SW480 (cell line): ENCODE measurements around the gene GRN.
"Not testable (repeated sequence)": the region's sequence is repeated elsewhere in the genome, so short reads cannot be mapped to it uniquely, and the experiment has no call there.

ENCODE experiments used
- DNase-seq: peaks from one replicate; pipeline ENCODE4 v3.0.0-alpha.2; 2016; ENCODE audit warnings: low spot score

The GRN gene

DNA sequence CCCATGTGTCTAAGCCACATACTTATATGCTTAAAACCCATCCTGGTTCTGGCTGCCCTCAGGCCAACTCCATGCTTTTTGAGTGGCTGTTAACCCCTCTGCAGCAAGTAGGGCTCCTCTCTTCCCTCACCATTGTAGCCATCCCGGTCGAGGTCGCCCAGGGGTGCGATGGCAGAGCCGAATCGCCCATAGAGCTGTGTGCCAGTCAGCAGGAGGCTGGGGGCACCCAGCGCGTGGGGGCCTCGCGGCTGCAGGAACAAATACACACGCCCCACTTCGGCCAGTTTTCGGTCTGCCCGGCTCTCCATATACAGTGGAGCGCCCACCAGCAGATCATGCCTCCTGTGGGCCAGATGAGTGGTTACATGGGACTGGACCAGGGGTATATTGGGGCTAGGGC lies 38.3 kb downstream of the GRN start:
- DNase-seq = no peak

DNA sequence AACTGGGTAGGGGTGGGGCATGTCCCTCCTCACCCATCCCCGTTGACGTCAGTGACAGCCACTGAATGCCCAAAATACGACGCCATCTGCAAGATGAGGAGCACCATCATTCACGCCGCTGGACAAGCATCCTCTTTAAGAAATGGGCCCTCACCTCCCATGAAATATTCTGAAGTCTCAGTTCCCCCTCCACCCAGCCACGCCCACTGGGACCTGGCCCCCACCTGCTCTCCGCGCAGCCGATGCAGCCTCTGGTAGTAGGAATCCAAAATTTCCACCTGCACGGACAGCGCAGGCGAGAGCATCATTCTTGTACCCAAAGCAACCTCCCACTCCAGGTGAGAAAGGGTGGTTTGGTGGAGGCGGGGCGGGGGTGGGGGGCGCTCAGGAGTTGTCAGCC lies 38.8 kb downstream of the GRN start:
- DNase-seq = no peak

DNA sequence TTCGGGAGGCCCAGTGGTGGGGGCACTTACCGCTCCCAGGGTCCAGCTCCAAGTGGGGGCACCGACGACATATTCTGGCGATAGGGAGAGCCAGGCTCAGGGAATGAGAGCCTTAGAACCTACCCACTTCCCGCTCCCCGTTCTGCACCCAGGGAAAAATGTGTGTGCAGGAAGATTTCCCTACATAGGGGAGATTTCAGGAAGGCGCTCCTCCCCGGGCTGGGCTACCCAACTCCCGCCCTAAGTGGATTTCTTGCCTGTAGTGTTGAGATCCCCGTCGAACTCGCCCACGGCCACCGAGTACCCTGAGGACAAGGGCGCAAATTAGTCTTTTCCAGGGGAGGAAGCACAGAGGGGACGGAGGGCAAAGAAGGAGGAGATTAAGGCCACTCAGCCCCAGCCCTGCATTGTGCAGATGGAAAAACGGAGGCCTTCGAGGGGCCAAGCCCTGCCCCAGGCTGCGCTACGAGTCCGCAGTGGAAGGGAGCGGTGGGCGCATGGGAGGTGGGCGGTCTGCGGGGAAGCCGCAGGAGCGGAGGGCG lies 39.2 kb downstream of the GRN start:
- DNase-seq = no peak

DNA sequence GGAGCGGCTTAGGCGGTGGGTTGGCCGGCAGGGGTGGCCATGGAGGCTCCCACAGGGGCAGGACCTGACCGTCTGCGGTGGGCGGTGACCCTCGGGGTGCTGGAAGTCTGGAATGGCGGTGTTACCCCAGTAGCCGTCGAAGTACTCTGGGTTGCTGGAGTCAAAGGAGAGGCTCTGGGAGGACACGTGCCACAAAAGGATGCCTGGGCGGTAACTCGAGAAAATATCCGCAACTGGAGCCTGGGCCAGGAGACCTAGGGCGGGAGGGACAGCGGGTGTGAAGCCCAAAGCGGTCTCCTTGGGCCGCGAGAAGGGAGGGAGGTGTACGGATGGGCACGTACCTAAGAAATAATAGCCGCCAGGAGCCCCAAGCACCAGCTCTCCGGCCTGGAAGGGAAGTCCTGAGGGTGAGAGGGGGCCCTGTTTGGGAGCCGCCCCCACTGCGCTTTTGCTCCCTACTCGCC lies 39.8 kb downstream of the GRN start:
- no peak for DNase-seq

DNA sequence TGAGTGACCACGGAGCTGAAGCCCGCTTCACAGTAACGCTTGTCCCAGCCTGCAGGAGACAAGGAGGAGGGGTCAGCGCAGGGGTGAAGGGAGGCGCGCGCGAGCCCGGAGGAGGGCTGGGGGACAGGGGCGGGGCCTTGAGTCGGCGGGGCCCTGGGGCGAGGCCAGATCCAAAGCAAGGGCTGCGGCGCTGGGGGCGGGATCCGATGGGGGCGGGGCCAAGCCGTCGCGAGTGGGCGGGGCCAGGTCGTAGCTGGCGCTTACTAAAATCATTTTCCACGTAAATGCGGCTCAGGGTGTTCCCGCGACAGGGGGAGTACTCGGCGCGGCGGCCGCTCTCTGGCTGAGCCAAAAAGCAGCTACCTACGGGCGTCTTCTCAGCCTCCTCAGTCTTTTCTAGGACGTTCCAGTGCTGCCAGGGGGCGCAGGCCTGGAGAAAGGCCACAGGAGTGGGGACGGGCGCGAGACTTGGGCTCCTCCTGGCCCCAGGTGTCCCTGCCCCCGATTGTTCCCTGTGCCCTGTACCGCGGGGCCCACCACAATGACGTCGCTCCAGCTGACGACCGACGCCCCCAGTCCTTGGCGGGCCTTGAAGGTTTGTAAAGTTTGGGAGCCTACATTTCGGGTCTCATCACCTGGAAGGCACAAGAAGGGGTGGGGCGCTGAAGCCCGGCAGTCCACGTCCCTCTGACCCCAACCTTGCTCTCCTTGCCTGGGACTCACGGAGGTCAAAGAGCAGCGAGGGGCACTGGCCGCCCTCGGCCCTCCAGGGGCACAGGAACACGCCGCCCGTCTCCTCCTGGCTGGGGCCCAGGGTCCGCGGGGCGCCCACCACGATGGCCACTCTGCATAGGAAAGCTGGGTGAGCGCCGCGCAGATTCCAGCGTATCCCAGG lies 40.4 kb downstream of the GRN start:
- peak; percentile 69 for DNase-seq

DNA sequence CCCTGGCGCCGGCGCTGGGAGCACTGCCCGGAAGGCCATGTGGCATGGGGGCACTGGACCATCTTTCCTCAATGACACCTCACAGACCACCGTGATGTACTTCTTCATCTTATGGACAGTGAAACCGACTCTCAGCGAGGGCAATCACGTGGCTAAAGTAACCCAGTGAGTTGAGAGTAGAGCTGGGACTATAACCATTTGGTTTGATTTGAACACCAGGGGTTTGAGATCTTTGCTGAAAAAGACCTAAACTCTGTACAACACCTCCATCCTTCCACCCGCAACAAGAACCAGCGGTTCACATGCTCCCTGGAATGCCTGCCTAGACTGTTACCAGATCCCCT lies 41.1 kb downstream of the GRN start:
- no peak for DNase-seq

DNA sequence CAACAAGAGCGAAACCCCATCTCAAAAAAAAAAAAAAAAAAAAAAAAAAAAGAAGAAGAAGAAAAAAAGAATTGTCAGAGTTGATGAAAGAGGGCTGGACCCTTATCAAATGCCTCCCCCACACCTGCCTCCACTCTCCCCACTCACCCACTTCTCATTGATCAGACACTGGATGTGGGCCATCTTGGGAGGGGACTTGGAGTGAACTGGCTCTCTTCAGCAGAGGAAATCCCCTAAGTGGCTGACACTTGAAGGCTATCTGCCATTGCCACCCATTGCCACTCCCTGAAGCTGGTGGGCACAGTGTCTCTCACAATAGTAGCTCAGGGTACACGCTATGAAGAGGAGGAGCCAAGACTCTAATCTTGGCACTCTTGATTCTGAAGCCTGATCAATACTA lies 42.7 kb downstream of the GRN start:
- no peak for DNase-seq

DNA sequence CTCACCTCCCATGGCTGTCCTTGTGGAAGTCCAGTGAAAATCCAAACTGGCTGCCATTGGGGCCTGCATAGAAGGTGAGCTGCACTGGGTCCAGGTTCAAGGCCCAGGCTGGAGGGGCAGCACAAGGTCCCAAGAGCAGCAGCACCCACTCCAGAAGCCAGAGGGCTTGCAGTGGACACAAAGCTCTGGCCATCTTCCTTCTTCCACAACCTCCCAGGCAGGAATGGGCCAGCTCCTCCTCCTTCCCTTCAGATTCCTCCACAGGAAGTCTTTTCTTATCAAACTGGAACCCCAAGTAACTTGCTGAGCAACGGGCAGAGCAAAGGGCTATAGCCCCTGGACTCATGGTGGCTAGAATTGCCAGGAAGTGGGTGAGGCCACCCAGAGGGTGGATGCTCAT lies 44.2 kb downstream of the GRN start, which contains the start of gene ITGA2B:
TSS of gene ITGA2B (minus strand) at position 369 of the 400 bp plus-strand sequence. CDS start at position 193, 176 bp downstream.
- no peak for DNase-seq

DNA sequence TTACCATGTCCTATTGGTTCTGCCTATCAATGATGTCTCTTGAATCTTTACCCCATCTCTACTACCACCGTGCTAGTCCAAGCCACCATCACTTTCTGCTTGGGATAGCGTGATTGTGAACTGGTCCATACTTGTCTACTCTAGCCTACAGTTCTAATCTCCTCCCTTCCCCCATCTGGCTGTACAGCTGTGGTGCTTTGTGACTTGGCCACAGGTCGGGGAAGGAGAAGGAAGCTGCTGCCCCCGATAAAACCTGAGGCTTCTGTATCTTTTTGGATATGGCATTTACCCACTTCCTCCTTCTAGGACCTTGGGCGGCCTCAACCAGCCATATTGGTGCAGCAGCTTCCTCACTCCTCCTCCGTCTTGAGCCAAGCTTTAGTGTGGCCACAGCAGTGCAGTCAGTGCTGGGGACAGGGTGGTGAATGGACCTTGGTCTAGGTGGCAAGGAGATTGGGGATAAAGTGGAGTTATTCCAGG lies 44.7 kb downstream of the GRN start:
- no peak for DNase-seq

DNA sequence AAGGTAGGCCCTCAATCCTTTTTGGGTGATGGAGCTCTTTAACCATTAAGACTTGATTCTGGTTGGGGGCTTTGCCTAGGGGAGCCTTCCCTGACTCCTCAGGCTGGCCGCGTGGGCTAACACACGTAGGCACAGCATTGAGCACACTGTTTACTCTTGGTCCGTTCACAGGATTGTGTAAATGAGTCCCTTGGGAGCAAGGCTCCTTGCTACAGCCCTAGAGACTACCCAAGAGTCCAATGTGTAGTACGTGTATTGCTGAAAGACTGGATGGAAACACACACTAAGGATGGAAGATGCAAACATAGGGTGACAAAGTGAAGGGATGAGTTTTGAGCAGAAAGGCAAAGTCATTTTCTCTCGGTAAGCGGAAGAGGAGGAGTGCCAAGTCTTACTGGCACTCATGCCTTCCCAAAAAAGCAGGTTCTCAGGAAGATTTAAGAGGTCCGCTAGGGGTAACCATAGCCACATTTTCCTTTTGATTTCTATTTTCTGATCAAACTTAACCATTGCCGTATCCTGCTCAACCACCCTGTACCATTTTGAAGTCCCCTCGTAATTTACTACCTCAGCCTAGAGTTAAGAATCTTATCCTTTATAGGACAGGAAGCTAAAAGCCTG lies 45.3 kb downstream of the GRN start:
- DNase-seq = no peak

DNA sequence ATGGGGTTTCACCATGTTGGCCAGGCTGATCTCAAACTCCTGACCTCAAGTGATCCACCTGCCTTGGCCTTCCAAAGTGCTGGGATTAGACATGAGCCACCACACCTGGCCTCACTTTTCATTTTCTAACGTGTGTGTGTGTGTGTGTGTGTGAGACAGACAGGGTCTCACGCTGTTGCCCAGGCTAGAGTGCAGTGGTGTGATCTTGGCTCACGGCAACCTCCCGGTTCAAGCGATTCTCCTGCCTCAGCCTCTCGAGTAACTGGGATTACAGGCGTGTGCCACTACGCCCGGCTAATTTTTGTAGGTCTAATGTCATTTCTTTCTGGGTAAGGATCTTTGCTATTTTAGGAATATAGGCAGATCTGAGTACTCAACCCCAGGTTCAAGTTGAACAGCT lies 49.0 kb downstream of the GRN start:
- DNase-seq = not testable (repeated sequence)

DNA sequence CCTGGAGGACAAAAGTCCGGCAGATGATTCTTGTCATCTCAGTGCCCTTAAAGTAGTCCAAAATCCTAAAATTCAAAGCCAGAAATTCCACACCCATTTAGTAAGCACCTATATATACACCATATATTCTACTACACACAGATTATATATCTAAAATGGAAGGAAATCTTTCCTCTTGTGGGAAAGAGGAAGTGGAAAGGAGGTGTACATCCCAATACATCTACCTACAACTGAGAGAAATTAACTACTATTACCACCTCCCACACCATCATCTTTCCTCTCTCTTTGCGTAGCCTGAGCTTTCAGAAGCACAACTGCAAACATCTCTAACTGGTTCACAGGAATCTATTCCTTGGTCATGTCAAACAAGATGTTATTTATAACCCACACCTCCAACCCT lies 49.7 kb downstream of the GRN start:
- no peak for DNase-seq

DNA sequence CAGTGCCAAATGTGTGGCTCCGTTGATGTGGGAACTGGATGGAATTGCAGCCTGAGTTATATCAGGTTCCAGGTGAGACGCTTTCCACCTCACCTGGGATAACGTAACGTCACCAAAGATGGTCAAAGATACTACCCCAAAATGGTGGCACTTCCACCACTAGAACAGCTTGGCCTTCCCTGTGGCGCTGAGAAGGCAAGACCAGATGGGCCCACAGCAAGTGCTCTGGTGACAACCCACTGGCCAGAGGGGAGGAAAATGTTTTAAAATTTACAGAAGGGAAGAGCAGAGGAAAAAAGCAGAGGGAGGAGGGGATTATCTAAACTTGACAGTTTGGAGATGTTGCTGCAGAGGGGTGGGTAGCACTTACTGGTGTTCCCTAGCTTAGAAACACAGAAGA lies 51.8 kb downstream of the GRN start:
- no peak for DNase-seq

DNA sequence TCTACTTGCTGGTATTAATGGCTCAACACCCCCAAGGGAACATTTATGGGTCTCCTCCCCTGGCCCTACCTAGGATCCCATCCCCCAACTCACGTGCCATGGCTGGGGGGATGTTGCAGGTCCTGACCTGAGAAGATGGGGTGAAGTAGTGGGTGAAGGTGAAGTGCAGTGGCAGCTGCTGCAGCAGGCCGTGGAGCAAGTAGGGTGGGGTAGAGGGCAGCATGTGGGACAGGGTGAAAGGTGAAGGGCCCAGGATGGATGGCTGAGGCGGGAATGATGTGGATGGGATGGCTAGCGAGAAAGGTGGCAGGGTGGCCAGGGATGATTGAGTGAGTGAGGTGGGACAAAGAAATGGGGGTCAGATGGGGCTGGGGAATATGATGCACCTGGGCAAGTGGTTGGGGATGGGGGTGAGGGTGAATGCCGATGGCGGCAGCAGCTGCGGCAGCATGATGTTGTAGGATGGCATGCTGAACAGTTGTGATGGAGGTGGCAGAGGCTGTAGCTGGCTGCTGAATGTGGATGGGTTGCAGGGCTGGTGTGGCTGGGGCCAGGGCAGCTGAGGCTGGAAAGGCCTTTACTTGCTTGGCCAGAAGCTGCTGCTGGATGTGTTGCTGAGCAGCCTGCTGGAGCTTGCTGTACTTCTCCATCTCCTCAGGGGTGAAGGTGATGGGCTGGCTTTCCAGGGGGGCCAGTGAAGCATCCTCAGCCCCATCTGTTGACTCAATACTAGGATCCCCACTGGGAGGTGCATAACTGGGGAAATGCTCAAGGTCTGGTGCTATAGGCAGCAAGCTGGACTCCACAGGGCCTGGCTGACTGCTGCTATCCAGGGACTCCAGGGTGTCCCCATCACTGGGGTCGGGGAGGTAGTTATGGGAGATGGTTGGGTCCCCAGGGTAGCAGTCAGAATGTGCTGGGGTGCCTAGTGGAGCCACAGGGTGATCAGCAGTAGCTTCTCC lies 52.7 kb downstream of the GRN start:
- DNase-seq = no peak

DNA sequence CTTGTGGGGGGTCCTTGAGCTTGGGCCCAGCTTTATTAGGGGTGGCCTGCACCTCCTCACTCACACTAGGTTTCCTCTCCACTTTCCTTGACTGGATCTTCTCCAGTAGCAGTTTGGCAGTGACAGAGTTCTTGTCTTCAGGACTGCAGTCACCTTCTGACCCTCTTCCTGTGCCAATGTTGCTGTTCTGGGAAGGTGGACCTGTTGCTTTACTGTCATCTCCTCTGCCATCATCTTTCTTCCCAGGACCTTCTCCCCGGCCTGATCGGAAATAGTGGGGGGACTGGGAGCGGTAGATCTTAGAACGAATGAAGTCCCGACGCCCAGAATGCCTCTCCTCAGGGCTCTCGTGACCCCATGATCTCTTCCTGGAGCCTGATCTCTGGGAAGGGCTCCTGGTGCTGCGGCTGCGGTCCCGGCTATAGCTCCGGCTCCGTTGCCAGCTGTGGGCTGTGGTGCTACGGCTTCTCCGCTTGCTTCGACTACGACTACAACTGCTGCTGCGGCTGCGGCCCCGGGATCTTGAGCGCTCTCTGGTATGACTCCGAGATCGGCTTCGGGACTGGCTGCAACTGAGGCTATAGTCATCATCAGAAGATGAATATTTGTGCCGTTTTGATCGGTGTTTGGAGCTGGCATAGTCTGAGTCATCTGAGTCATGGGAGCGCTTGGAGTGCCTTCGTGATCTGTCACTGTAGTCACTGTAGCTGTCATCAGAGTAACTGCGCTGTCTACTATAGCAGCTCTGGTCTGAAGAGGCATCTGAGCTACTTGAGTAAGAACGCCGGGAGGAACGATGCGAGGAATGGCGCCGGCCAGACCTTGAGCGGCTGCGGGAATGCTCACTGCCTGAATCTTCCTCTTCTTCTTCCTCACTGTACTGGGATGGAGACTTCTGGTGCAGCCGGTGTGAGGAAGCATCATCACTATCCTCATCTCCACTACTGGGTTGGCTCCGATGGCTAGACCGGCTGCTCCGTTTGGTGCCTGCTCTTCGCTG lies 53.9 kb downstream of the GRN start:
- no peak for DNase-seq

DNA sequence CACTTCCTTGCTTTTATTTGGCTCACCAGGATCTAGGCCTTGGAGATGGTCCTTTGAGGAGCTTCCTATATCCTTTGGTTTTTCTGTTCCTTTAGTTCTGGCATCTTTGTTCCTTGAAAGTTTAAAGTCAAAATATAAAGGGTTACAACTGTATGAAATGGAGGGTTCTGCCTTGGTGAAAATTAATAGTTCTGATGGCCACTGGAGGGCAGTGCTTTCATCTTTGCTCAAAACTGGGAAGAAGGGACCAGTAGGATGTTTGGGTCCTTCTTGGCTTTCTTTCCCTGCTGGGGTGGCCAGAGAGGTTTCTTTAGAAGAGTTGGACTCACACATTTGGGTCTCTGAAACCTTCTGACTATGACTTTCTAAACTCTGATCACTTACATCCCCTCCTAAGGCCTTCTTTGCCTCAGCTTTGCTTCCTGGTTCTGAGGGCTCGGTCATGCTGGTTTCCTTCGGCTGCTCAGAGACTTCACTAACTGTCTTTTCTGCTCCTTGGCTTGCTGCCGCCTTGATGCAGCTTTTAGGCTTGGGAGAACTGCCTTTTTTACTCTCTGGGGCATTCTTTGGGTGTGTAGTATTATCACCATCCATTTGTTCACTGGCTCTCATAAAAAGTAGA lies 55.2 kb downstream of the GRN start:
- no peak for DNase-seq
